Heart left ventricle (tissue), 13 donors: ENCODE measurements around the gene DNAJB6.

Experiments
- POLR2A ChIP-seq, 2 donors: fragments of 450-650 bp; IDR thresholded peaks; one replicate each; pipeline ENCODE4 v1.6.1; 2017; ENCODE audit warnings: antibody characterized with exemption in 2 of 2, mild to moderate bottlenecking in 2 of 2, moderate library complexity in 2 of 2
- TF ChIP-seq, protein P1 (sequence below), 12 donors: fragments of 200-600 bp; sonication (generic) in 4 of 12; IDR thresholded peaks; one replicate each; pipeline versions ENCODE4 v1.5.0 to v1.8.0; 2018 to 2022; ENCODE audit warnings: antibody characterized with exemption in 12 of 12, mild to moderate bottlenecking in 5 of 12
- donor health status: ischemic (EF 13 %, LVEDD 7.1; RV severe dilation, severe dysfunction).
- donor health status: DM: no; HTN: yes; CAD: no.
- donor health status: DM: no; HTN: no; CAD: no.
- donor health status: ischemic (EF 25% LVEDD 6.9; RV normal size, moderate dysfunction).
- donor health status: ischemic (EF 25% LVEDD 5.7; RV mildly dilated, moderate dysfunction).
- donor health status: ischemic (EF 35%, LVEDD 5.7; RV mildly dilated, moderate dysfunction).
- donor health status: nonischemic (EF 11% LVEDD 7.7; RV severe dilation, severe dysfunction).
- donor health status: DM: yes; HTN: yes; CAD: no.
- donor health status: PGD.
- donor health status: ischemic (EF 29% LVEDD 5.4; RV normal size, mild dysfunction).
- donor health status: nonischemic (EF 23%, LVEDD 6.1; RV moderate dilation, normal function).

DNA sequence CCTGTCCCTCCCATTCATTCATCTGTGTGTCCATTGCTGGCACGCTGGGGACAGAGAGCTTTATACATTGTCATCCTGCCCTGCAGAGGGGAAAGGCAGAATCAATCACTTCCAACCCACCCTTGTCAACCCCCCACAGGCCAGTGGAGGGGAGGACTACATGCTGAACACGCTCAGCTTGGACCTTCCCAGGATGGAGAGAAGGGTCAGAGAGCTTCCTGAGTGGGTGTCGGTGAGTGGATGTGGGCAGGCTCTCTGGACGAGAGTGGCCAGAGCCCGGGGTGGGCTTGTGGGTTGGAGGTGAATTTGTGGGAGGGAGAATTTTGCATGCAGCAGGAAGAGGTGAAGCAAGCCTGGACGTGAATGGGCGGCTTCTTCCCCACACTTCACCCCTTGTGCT, 93.9 kb downstream of the DNAJB6 start:
- TF ChIP-seq POLR2A (IDR thresholded peaks at IDR 0.05) = no peak
- TF ChIP-seq, protein P1, sequence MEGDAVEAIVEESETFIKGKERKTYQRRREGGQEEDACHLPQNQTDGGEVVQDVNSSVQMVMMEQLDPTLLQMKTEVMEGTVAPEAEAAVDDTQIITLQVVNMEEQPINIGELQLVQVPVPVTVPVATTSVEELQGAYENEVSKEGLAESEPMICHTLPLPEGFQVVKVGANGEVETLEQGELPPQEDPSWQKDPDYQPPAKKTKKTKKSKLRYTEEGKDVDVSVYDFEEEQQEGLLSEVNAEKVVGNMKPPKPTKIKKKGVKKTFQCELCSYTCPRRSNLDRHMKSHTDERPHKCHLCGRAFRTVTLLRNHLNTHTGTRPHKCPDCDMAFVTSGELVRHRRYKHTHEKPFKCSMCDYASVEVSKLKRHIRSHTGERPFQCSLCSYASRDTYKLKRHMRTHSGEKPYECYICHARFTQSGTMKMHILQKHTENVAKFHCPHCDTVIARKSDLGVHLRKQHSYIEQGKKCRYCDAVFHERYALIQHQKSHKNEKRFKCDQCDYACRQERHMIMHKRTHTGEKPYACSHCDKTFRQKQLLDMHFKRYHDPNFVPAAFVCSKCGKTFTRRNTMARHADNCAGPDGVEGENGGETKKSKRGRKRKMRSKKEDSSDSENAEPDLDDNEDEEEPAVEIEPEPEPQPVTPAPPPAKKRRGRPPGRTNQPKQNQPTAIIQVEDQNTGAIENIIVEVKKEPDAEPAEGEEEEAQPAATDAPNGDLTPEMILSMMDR (IDR thresholded peaks at IDR 0.05) = no peak
